ENCODE data around the gene XXYLT1.

The XXYLT1 gene

DNA sequence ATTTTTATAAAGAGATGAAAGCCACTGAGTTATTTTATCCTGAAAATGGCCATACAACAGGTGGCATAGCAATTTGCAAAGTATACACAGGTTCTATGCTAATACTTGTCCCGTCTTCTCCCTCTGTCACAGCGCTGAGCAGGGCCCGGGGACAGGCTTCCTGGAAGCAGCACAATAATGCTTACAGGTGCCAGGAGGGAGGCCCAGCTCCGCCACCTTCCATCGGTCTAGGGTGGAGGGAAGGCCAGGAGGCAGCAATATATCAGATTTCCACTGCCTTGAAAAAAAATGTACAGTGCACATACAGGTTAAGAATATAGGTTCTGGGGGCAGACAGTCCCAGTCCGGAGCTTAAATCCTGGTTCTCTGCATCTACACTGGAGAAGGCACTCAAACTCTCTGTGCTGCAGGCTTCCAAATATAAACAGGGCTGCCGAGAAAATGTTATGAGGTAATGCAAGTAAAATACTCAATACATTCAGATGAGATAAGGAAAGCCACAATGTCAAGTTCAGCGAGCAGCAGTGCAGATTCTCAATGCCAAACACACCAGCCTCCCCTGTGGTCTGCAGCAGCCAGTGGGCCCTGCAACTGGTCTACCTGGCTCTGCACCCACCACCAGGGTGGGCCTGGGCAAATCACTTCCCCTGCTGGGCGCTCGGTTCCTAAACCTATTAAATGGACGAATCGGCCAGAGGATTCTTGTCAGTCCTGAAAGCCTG, 189.6 kb downstream of the XXYLT1 start:
- DNase-seq (ENCODE audit: low spot score) (no peak), ATAC-seq (ENCODE audit: low read depth) (no peak)
- Histone ChIP-seq H3K27me3 (ENCODE audit: insufficient read depth, poor library complexity, severe bottlenecking) (no peaks in the 10 kb centered on the region), H3K4me1 (ENCODE audit: insufficient read depth, poor library complexity, severe bottlenecking) (no peaks in the 10 kb centered on the region), H3K27ac (ENCODE audit: poor library complexity, severe bottlenecking) (no peak overlapping the region), H3K9me3 (ENCODE audit: severe bottlenecking) (no peaks in the 10 kb centered on the region), H3K4me3 (ENCODE audit: severe bottlenecking) (no peak overlapping the region), H3K36me3 (ENCODE audit: low read depth) (no peaks in the 10 kb centered on the region)
- no peak for TF ChIP-seq CTCF (IDR thresholded peaks at IDR 0.05; ENCODE audit: poor library complexity, severe bottlenecking)

- Histone ChIP-seq H3K27me3 (ENCODE audit: insufficient read depth, poor library complexity, severe bottlenecking) (no peaks in the 10 kb centered on the region), H3K27ac (ENCODE audit: poor library complexity, severe bottlenecking) (no peak overlapping the region), H3K9me3 (ENCODE audit: severe bottlenecking) (no peaks in the 10 kb centered on the region), H3K4me1 (ENCODE audit: insufficient read depth, poor library complexity, severe bottlenecking) (no peaks in the 10 kb centered on the region), H3K36me3 (ENCODE audit: low read depth) (no peaks in the 10 kb centered on the region), H3K4me3 (ENCODE audit: severe bottlenecking) (no peak overlapping the region)
- ATAC-seq (ENCODE audit: low read depth): no peak
- TF ChIP-seq CTCF (IDR thresholded peaks at IDR 0.05; ENCODE audit: poor library complexity, severe bottlenecking): no peak
- DNase-seq (ENCODE audit: low spot score): no peak
Measured at GRCh38 chr3:195080571-195081151, 190.3 kb downstream of the XXYLT1 start.

GRCh38 chr3:195080125-195080524, 190.8 kb downstream of the XXYLT1 start:
- Histone ChIP-seq H3K9me3 (ENCODE audit: severe bottlenecking) (no peaks in the 10 kb centered on the region), H3K4me1 (ENCODE audit: insufficient read depth, poor library complexity, severe bottlenecking) (no peaks in the 10 kb centered on the region), H3K27ac (ENCODE audit: poor library complexity, severe bottlenecking) (no peak overlapping the region), H3K27me3 (ENCODE audit: insufficient read depth, poor library complexity, severe bottlenecking) (no peaks in the 10 kb centered on the region), H3K36me3 (ENCODE audit: low read depth) (no peaks in the 10 kb centered on the region), H3K4me3 (ENCODE audit: severe bottlenecking) (no peak overlapping the region)
- ATAC-seq (ENCODE audit: low read depth) (no peak), DNase-seq (ENCODE audit: low spot score) (no peak)
- TF ChIP-seq CTCF (IDR thresholded peaks at IDR 0.05; ENCODE audit: poor library complexity, severe bottlenecking): no peak

DNA sequence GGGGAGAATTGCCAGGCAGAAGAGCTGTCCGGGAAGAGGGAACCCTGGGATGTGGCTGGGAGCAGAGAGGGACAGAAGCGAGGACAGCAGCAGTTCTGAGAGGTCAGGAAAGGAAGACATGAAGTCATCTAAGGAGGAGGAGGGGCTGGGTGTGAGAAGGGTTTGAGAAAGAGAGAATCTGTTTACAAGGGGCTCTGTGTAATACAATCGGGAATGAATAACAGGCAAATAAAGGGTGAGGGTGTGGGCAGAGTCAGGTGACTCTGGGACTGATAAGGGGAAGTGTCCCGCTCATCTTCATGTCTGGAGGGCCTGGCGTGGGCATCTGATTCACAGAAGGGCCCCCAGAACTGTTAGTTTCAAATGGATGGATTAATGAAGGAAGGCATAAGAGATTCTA, 191.3 kb downstream of the XXYLT1 start:
- no peaks in the 10 kb centered on the region for H3K36me3 ChIP-seq (ENCODE audit: low read depth)
- H3K4me3 ChIP-seq (ENCODE audit: severe bottlenecking): no peak overlapping the region
- ATAC-seq (ENCODE audit: low read depth) (no peak), DNase-seq (ENCODE audit: low spot score) (no peak)
- H3K27me3 ChIP-seq (ENCODE audit: insufficient read depth, poor library complexity, severe bottlenecking): no peaks in the 10 kb centered on the region
- H3K4me1 ChIP-seq (ENCODE audit: insufficient read depth, poor library complexity, severe bottlenecking): no peaks in the 10 kb centered on the region
- TF ChIP-seq CTCF (IDR thresholded peaks at IDR 0.05; ENCODE audit: poor library complexity, severe bottlenecking): no peak
- no peaks in the 10 kb centered on the region for H3K9me3 ChIP-seq (ENCODE audit: severe bottlenecking)
- no peak overlapping the region for H3K27ac ChIP-seq (ENCODE audit: poor library complexity, severe bottlenecking)

DNA sequence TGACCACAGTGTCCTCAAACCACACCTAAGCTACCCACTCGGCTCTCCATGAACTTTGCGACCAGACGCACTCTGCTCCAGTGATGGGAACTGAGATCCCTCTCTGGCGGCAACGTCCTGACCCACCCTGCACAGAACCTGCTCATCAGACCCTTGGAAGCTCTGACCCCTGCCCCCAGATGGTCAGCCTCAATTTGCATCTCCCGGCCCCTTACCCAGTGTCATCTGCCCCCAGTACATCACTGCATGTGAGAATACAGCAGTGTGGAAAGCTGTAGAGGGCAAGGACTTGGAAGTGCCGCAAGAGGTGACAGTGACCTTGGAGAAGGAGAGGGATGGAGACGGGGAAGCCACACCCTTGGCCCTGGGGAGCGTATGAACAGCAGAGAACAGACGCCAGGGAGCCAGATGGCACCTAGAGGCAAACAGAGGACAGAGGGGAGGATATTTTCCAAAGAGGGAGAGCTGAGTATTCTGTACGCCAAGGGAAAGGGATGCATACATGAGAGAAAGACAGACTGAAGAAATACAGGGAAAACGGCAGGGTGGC, 192.0 kb downstream of the XXYLT1 start:
- H3K27me3 ChIP-seq (ENCODE audit: insufficient read depth, poor library complexity, severe bottlenecking): no peaks in the 10 kb centered on the region
- no peak overlapping the region for H3K4me3 ChIP-seq (ENCODE audit: severe bottlenecking)
- TF ChIP-seq CTCF (IDR thresholded peaks at IDR 0.05; ENCODE audit: poor library complexity, severe bottlenecking): no peak
- H3K36me3 ChIP-seq (ENCODE audit: low read depth): no peaks in the 10 kb centered on the region
- no peak for DNase-seq (ENCODE audit: low spot score)
- no peaks in the 10 kb centered on the region for H3K9me3 ChIP-seq (ENCODE audit: severe bottlenecking)
- no peak overlapping the region for H3K27ac ChIP-seq (ENCODE audit: poor library complexity, severe bottlenecking)
- ATAC-seq (ENCODE audit: low read depth): no peak
- no peaks in the 10 kb centered on the region for H3K4me1 ChIP-seq (ENCODE audit: insufficient read depth, poor library complexity, severe bottlenecking)

All from RWPE2 (cell line).